K562 (cell line): ENCODE results near the gene FMNL3. TPM values are rescaled to one million over a fixed set of nuclear protein-coding genes. Genes with fewer than 3 reads are reported as not detected.

Experiments
- ARID2 ChIP-seq: fragments of 450-650 bp; IDR thresholded peaks from 2 replicates; pipeline ENCODE4 v1.6.1; 2017; ENCODE audit warnings: antibody characterized with exemption, mild to moderate bottlenecking
- ATF7 ChIP-seq: fragments of 450-650 bp; IDR thresholded peaks from 2 replicates; pipeline ENCODE4 v1.7.1; 2014; ENCODE audit warnings: mild to moderate bottlenecking, moderate library complexity
- BRD9 ChIP-seq: fragments of 450-650 bp; IDR thresholded peaks from 2 replicates; pipeline ENCODE4 v1.6.1; 2018; ENCODE audit warnings: low read depth; ENCODE audit not compliant: partially characterized antibody
- KLF6 ChIP-seq: fragments of 250-450 bp; sonication (Bioruptor Pico); IDR thresholded peaks from 2 replicates; pipeline ENCODE4 v1.4.0; 2020; ENCODE audit warnings: mild to moderate bottlenecking, moderate library complexity, borderline replicate concordance
- MGA ChIP-seq: fragments of 450-650 bp; IDR thresholded peaks from 2 replicates; pipeline ENCODE4 v1.6.1; 2016; ENCODE audit warnings: mild to moderate bottlenecking, moderate library complexity
- PRDM10 ChIP-seq: fragments of 450-650 bp; IDR thresholded peaks from 2 replicates; pipeline ENCODE4 v1.6.1; 2018; ENCODE audit not compliant: partially characterized antibody
- SMARCE1 ChIP-seq: fragments of 450-650 bp; IDR thresholded peaks from 2 replicates; pipeline ENCODE4 v1.7.1; 2016; ENCODE audit warnings: mild to moderate bottlenecking
- TSC22D4 ChIP-seq: fragments of 450-650 bp; IDR thresholded peaks from 2 replicates; pipeline ENCODE4 v1.6.1; 2016; ENCODE audit warnings: missing genetic modification characterization, missing biosample characterization, control low read depth
- XRCC5 ChIP-seq: fragments of 200-400 bp; formaldehyde crosslinking; IDR thresholded peaks from 2 replicates; pipeline ENCODE4 v1.6.1; 2017; ENCODE audit warnings: low read depth, mild to moderate bottlenecking, low read length
- ZNF79 ChIP-seq: fragments of 250-450 bp; sonication (Bioruptor Pico); IDR thresholded peaks from 2 replicates; pipeline ENCODE4 v1.4.0; 2020; ENCODE audit warnings: low read depth, mild to moderate bottlenecking, moderate library complexity
- ZZZ3 ChIP-seq: fragments of 450-650 bp; IDR thresholded peaks from 2 replicates; pipeline ENCODE4 v1.6.1; 2016; ENCODE audit warnings: antibody characterized with exemption, mild to moderate bottlenecking, moderate library complexity
- polyA plus RNA-seq, 8 experiments: library from polyadenylated mRNA; depleted of rRNA in 4 of 8; stranded (reverse) in 5 of 8; unstranded in 3 of 8; fragments of >200 nt; fragmentation: Nextera tagmentation in 2 of 8; fragmentation: Illumina TruSeq in 1 of 8; extraction: Ambion mirVana in 2 of 8; extraction: Trizol in 1 of 8; gene quantifications; 2 replicates each; pipeline versions ENCODE4 v1.2.1 to v1.2.3, GENCODE V29; 2011 to 2014; ENCODE audit warnings: inconsistent platforms in 1 of 8, missing spikeins in 1 of 8
- total RNA-seq, 7 experiments: library from RNA; depleted of rRNA in 6 of 7; stranded (reverse); fragments of >200 nt in 6 of 7; fragmentation: Illumina TruSeq in 2 of 7; extraction: Trizol in 2 of 7; gene quantifications; 2 replicates each; pipeline versions ENCODE4 v1.2.1 to v1.2.3, GENCODE V29; 2011 to 2021; ENCODE audit warnings: low replicate concordance in 1 of 7

FMNL3 gene
- total and polyA plus RNA-seq, 9 of the 15 experiments (the other 6 are each of a cell fraction or from before 2014, with no cell fraction given) = 0.49 to 14.4 (median 6.8) TPM

GRCh38 chr12:49740930-49741881 is 34.0 kb upstream of the FMNL3 start, which contains the start of gene TMBIM6 (continued):
- TF ChIP-seq MGA (no peak; the same call in 1 of the 2 replicates), XRCC5 (peak; percentile 90), BRD9 (peak; percentile 58), ZNF79 (CRISPR knock-in tag) (no peak), ATF7 (peak; percentile 65), SMARCE1 (peak; percentile 15; the same call in 1 of the 2 replicates), ARID2 (peak; percentile 33; the same call in 1 of the 2 replicates), TSC22D4 (no peak), PRDM10 (no peak), KLF6 (CRISPR knock-in tag) (peak; percentile 59; the same call in 1 of the 2 replicates), ZZZ3 (0 out of 2 replicates have a peak, but pooled peaks have one; percentile 4)
